Measurements from ENCODE around the gene PLP2.
"Not testable (repeated sequence)": the region's sequence is repeated elsewhere in the genome, so short reads cannot be mapped to it uniquely, and the experiment has no call there.

PLP2 gene

GRCh38 chrX:49171752-49172279 is at the start of gene PLP2:
Gene PLP2 (plus strand): TSS chrX:49171898. CDS start chrX:49172001, 103 bp downstream.
- DNase-seq: peak; percentile 76

- no peak for DNase-seq
These were observed 49.2 kb upstream of the PLP2 start for GRCh38 chrX:49122499-49122898.

DNA sequence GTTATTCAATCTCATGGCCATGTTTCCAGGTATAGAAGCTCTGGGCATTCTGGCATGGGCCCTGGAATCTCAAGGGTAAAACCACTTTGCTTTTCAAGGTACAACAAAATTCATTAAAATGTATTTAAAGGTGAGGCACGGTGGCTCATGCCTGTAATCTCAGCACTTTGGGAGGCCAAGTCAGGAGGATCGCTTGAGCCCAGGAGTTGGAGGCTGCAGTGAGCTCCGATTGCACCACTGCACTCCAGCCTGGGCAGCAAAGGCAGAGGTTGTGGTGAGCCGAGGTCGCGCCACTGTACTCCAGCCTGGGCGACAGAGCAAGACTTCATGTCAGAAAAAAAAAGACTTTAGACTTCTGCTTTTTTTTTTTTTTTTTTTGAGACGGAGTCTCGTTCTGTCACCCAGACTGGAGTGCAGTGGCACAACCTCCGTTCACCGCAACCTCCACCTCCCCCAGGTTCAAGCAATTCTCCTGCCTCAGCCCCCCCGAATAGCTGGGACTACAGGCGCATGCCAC is 43.9 kb upstream of the PLP2 start:
- DNase-seq: not testable (repeated sequence)

- no peak for DNase-seq
These were observed 42.3 kb upstream of the PLP2 start for GRCh38 chrX:49129427-49129826.

DNA sequence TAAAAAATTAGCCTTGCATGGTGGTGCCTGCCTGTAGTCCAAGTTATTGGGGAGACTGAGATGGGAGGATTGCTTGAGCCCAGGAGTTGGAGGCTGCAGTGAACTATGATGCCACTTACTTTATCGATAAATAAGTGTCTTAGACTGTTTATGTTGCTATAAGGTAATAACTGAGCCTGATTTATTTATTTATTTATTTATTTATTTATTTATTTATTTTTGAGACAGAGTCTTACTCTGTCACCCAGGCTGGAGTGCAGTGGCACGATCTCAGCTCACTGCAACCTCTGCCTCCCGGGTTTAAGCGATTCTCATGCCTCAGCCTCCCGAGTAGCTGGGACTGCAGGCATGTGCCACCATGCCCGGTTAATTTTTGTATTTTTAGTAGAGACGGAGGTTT is 39.4 kb upstream of the PLP2 start:
- not testable (repeated sequence) for DNase-seq

DNA sequence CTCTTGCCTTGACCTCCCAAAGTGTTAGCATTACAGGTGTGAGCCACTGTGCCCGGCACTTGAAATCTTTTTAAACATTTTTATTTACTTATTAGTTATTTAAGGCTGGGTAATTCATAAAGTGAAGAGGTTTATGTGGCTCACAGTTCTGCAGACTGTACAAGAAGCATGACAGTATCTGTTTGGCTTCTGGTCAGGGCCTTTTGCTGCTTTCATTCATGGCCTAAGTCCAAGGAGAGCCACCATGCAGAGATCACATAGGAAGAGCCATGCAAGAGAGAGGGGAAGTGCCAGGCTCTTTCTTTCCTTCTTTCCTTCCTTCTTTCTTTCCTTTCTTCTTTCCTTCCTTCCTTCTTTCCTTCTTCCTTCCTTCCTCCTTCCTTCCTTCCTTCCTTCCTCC is 37.9 kb upstream of the PLP2 start:
- no peak for DNase-seq

DNA sequence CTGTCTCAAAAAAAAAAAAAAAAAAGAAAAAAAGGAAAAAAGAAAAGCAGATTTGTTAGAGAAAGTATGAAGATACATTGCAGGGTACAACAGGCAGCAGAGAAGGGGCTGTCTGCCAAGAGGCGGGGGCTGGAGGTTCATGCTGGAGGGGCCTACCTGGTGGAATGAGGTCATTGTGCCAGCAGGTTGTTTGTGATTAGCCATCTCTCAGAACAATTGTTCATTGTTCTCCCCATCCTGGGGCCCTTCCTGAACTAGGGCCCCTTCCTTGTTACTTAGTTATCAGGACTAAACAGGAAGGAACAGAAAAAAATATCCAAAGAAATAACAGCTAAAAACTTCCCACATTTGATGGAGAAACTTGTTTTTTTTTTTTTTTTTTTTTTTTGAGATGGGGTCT is 34.2 kb upstream of the PLP2 start:
- no peak for DNase-seq

DNA sequence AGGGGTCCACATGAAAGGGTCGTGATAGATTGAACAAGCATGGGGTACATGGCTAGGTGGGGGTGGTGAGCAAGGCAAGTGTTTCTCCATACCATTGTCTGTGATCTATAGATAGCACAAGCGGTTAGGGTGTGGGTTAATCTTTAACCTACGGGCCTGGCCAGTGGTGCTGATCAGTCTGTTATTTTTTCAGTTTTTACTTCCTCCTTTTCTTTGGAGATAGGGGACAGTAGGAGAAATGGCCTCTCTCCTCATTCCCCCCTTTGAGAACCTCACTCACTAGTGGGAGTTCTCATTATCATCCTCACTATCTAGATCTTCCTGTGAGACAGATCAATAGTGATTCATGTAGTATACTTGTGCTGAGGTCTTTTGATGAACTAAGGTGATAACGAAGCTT is 32.0 kb upstream of the PLP2 start:
- no peak for DNase-seq

- DNase-seq: peak; percentile 21
These were observed 29.4 kb upstream of the PLP2 start for GRCh38 chrX:49142264-49142663.

DNA sequence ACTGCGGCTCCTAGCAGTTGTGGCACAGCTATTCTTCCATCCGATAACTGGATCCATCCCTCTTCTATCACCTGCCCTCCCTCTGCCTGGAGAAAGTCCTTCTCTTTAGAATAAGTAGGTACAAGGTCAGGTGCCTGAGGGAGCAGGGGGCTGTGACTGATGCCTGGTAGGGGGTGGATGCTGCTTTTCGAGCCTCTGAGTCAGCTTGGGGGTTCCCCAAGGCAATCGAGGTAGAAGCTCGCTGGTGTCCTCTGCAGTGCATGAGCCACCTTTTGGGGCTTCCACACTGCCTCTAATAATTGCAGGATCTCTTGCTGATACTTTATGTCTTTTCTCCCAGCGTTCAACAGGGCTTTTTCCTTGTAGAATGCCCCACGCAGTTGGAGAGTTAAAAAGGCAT is 28.5 kb upstream of the PLP2 start:
- not testable (repeated sequence) for DNase-seq

GRCh38 chrX:49147282-49147681 is 24.4 kb upstream of the PLP2 start:
- DNase-seq: no peak

DNA sequence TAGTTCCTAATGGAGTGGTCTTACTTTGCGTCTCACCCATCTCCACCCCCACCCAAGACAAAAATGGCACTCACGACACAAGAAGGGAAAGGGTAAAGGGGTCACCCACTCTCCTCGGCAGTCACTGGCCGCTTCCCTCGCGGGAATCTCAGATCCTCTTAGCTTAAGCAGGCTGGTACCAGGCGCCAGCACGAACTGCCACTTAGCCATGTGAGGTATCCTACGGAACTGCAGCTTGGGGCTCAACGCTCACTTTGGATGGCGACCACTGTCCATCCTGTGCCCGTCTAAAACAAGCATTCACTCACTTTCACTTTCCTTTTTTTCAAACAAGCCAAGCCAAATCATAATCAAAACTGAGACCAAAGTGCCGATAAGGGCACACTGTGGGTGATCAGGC is 23.8 kb upstream of the PLP2 start:
- DNase-seq: no peak

GRCh38 chrX:49148390-49149100 is 23.2 kb upstream of the PLP2 start:
- not testable (repeated sequence) for DNase-seq

GRCh38 chrX:49149291-49149690 is 22.4 kb upstream of the PLP2 start:
- DNase-seq: not testable (repeated sequence)

- no peak for DNase-seq
These were observed 18.2 kb upstream of the PLP2 start for GRCh38 chrX:49153467-49153866.

- DNase-seq: peak; percentile 50
These were observed 16.3 kb upstream of the PLP2 start for GRCh38 chrX:49155243-49155899.

GRCh38 chrX:49155900-49156837 is 15.5 kb upstream of the PLP2 start:
- DNase-seq: peak; percentile 89

GRCh38 chrX:49157194-49157593 is 14.5 kb upstream of the PLP2 start:
- no peak for DNase-seq

- DNase-seq: no peak
These were observed 10.8 kb upstream of the PLP2 start for GRCh38 chrX:49160908-49161307.

- DNase-seq: no peak
These were observed 10.1 kb upstream of the PLP2 start for GRCh38 chrX:49161632-49162031.

DNA sequence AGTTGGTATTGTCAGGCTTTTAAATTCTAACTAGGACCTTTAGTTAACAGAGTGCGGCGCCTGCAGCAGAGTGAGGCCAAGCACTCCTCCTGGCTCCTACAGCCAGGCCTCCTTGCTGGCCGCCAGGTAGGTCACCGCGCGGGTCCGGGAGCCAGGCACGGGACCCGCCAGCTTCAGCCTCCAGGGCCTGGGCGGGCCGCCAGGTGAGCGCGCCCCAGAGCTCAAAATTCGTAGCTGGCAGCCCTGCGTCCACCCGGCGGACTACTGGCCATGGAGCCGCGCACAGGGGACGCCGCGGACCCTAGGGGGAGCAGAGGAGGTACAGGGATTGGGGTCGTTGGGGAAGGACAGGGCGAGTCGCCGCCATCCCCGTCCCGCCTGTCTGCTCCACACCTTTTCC is 9.1 kb upstream of the PLP2 start, which contains the start of gene MAGIX:
Gene MAGIX, plus strand, starts transcription at position 139 of the 400 bp plus-strand sequence. Its CDS starts 132 bp downstream, at position 271.
- DNase-seq: no peak

DNA sequence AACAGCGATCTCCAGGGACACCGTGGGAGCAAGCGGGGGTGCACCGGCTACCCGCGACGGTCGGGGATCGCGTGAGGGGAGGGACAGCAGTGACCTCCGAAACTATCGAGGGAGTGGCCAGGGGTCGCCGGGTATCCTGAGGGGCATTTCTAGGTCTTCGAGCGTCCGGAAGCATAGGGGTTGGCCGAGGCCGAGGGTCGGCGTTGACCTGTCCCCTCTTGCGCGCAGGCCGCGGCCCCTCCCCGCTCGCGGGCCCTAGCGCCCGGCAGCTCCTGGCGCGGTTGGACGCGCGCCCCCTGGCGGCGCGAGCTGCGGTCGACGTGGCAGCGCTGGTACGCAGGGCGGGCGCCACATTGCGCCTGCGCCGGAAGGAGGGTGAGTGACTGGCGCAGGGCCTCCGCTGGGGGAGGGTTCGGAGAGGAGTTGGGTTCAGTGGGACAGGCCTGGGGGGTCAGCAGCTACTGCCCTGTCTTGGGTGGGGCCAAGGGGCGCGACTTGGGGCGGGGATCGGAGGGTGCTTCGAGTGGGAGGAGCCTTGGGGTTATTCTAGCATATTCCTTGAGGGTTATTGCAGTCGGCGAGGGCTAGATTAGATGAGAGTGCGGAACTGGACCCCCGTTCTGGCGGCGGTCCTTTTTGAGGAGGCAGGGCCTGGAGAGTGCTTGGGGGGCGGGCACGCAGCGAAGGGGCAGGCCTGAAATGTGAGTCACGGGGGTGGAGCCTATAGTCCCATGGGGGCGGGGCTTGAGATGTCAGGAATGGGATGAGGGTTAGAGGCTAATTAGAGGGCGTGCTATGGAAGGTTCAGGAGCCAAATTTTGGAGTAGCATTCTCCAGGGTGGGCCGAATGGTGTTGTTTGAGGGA is 7.9 kb upstream of the PLP2 start:
- DNase-seq: peak; percentile 82
